ENCODE results near the gene PIH1D1.
A peak's percentile ranks its signal among the peaks of the same experiment; 100 is the strongest.

PIH1D1 gene

GRCh38 chr19:49415102-49415809 is 36.4 kb downstream of the PIH1D1 start:
- DNase-seq: no peak

DNA sequence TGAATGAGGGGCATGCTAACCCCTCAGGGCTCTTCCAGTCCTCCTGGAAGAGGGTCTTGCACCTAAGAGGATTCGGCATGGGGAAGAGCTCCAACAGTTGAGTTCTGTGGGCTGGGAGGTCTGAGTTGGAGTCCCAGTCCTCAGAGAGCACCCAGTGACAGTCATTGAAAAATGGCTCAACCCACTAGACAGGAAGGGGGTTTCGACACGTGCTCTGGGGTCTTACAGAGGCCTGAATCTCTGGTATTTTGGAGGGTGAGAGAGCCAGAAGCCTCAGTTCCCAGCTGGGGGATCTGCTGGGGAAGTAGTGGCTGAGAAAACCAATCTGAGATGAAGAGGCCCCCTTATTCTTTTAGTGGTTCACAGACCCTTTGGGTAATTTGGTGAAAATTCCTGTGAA is 37.4 kb downstream of the PIH1D1 start:
- DNase-seq: no peak

GRCh38 chr19:49413348-49413747 is 38.3 kb downstream of the PIH1D1 start:
- no peak for DNase-seq

GRCh38 chr19:49411681-49412326 is 39.8 kb downstream of the PIH1D1 start:
- no peak for DNase-seq

GRCh38 chr19:49409441-49410029 is 42.1 kb downstream of the PIH1D1 start:
- DNase-seq: peak; percentile 30

DNA sequence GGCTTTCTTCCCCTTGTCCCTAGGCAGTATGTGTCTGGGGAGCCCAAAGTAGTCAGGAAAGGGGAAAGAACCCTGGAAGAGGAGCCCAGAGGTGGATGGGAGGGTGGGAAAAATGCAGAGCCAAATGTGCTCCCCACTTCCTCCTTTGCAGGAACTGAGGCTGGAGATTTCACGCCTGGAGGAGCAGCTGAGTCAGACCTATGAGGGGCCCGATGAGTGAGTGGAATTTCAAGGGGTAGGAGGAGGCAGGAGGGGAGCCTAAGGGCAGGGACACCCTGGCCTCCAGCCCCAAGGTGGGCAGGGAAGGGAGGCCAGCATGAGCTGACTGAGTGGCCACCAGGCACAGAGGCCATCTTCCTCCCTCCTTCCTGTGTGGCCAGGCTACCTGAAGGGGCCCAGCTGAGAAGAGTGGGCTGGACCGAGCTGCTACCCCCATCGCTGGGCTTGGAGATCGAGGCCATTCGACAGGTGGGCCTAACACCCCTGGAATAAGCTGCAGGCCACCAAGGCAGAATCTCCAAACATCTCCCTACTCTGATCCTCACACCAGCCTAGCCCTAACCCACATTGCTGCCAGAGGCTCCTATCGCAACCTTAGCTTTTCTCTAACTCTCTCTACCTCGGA is 42.7 kb downstream of the PIH1D1 start:
- DNase-seq: peak; percentile 19

DNA sequence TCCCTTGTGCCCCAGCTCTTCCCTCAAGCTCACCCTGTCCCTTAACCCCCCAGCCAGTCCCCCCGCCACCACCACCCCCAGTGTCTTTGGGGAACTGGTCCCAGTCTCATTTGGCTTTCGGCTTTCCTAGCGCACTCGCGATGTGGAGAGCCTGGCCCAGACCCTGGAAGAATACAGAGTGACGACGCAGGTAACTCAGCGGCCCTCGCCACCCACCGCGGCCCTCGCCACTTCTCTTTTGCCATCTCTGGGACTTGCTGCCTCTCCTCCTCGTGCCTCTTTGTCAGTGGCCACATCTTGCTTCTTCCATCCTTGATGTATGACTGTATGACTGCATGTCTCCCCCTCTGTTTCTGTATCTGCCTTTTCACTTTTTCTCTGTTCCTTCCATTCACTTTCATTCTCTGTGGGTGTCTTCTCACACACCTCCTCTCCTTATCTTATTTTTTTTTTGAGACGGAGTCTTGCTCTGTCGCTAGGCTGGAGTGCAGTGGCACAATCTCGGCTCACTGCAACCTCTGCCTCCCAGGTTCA is 44.1 kb downstream of the PIH1D1 start:
- DNase-seq: no peak

GRCh38 chr19:49407079-49407478 is 44.5 kb downstream of the PIH1D1 start:
- no peak for DNase-seq

DNA sequence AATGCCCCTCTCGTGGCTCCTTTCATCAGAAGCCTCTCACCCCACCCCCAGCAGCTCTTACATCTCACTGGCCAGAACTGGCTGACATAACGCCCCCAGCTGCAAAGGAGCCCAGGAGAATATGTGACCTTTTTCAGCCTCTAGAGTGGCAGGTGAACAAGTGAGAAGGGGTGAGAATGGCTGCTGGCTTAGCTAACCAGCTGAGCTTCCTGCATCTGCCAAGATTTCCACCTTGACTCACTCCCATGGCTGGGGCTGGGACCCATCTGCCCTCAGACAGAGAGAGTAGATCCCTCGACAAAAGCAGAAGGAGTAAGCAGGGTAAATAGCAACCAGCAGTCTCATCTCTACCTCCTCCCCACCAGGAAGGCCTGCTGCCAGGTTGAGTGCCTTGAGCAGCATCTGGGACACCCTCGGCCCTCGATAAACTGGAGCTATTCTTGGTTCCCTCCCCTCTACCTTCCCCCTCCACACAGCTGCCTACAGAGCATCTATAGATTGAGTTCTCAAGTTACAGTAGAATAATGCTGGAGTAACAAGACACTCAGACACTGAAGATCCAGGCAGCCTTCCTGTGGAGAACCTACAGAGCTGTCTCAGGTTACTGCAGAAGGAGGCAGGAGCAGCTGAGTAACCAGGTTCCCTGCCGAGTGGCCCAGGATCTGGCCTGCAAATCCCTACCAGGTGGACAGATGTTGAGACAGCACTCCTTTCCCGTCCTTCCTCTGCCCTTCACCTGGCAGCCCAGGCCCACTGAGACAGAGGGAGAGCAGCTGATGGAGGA is 48.0 kb downstream of the PIH1D1 start:
- no peak for DNase-seq

DNA sequence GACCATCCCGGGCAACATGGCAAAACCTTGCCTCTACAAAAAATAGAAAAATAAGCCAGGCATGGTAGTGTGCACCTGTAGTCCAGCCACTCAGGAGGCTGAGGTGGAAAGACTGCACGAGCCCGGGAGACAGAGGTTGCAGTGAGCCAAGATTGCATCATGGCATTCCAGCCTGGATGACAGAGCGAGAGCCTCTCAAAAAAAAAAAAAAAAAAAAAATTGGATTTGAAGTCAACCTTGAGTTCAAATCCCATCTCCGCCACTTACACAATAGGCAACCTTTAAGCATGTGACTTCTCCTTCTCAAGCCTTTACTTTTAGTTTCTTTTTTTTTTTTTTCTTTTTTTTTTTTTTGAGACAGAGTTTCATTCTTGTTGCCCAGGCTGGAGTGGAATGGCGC is 51.6 kb downstream of the PIH1D1 start:
- DNase-seq: no peak

DNA sequence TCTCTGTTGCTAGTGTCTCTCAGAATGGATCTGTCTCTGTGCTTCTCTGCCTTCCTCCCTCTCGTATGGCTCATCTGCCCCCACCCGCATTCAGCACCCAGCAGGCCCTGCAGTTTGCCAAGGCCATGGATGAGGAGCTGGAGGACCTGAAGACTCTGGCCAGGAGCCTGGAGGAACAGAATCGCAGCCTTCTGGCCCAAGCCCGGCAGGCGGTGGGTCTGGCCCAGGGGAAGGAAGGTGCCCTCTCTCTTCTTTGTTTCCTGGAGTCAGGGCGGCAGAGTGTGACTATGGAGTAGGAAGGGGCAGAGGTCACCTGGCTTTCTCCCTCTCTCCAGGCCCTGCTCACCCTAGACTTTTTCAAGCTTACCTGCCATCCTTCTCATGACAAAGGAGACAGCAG is 52.7 kb downstream of the PIH1D1 start:
- DNase-seq: no peak

DNA sequence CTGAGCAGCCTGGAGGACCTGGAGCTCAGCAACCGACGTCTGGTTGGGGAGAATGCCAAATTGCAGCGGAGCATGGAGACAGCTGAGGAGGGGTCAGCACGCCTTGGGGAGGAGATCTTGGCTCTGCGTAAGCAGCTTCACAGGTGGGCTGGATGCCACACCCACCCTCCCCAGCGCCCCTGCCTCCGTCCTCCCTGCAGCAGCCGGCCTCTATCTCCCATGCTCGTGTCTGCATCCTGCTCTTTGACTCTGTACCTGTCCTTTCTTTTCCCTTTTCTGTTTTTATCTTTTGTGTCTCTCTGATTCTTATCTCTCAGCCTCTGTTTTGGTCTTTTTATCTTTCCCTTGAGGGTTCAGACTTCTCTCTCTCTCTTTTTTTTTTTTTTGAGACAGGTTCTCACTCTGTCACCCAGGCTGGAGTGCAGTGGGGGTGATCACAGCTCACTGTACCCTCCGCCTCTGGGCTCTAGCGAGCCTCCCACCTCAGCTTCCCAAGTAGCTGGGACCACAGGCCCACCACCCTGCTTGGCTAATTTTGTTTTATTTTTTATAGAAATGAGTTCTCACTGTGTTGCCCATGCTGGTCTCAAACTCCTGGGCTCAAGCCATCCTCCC is 53.5 kb downstream of the PIH1D1 start:
- DNase-seq: no peak

DNA sequence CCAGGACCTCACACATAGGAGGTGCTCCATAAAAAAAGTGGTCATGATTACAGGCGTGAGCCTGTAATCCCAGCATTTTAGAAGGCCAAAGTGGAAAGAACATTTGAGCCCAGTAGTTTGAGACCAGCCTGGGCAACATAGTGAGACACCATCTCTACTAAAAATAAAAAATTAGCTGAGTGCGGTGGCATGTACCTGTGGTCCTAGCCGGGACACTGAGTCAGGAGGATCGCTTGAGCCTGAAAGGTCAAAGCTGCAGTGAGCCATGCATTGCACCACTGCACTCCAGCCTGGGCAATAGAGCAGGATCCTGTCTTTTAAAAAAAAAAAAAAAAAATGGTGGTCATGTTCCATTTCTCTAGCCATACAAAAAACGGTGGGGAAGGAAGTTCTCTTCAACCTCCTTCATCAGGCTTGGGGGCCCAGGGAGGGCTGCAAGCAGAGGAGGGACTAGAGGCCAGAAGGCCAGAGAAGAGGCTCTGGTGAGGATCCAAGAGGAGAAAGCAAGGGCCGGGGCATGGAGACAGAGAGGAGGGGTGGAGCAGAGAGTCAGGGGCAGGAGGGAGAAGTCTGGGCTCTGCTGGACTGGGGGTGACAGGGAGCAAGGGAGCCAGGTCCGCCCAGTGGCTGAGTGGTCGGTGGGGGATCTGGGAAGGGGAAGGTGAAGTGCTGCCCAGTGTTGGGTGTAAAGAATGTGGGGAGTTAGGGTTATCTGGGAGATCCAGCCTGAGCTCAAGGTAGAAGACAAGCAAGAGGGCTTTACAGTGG is 54.7 kb downstream of the PIH1D1 start:
- no peak for DNase-seq
